Measurements from ENCODE around the gene CRTC1.
A peak's percentile ranks its signal among the peaks of the same experiment; 100 is the strongest.

Gene CRTC1

GRCh38 chr19:18746401-18747325, 63.2 kb downstream of the CRTC1 start:
- ChIA-PET CTCF (interaction anchor here (0.6 to 1.0 kb wide), 2 partner anchors 30 to 159 kb away, joined by 3 read pairs; no protein-coding TSS in a partner anchor), POLR2A (ENCODE audit: low non-redundant PET) (interaction anchor here (0.6 kb wide), 1 partner anchor 74 kb away, joined by 3 read pairs; no protein-coding TSS in a partner anchor)
- 0 out of 2 replicates have a peak overlapping the region, but pooled peaks have one; percentile 3 for H3K27ac ChIP-seq
- TF ChIP-seq CTCF (conservative IDR thresholded peaks at IDR 0.05; ENCODE audit: low read depth): no peak
- no peak for DNase-seq (ENCODE audit: low spot score)

GRCh38 chr19:18749362-18750231, 66.1 kb downstream of the CRTC1 start:
- CTCF ChIA-PET: interaction anchor here (0.7 kb wide), 1 partner anchor 10 kb away, joined by 3 read pairs; no protein-coding TSS in a partner anchor
- TF ChIP-seq CTCF (conservative IDR thresholded peaks at IDR 0.05; ENCODE audit: low read depth): no peak
- no peak for DNase-seq (ENCODE audit: low spot score)
- 0 out of 2 replicates have a peak overlapping the region, but pooled peaks have one; percentile 1 for H3K27ac ChIP-seq
- POLR2A ChIA-PET (ENCODE audit: low non-redundant PET): no interaction called here

- no peak for TF ChIP-seq CTCF (conservative IDR thresholded peaks at IDR 0.05; ENCODE audit: low read depth)
- POLR2A ChIA-PET (ENCODE audit: low non-redundant PET): no interaction called here
- DNase-seq (ENCODE audit: low spot score): no peak
- CTCF ChIA-PET: no interaction called here
- H3K27ac ChIP-seq: 0 out of 2 replicates have a peak overlapping the region, but pooled peaks have one; percentile 1
Measured at GRCh38 chr19:18750295-18750970, 67.0 kb downstream of the CRTC1 start.

- no peak for TF ChIP-seq CTCF (conservative IDR thresholded peaks at IDR 0.05; ENCODE audit: low read depth)
- peak overlapping the region; percentile 16 for H3K27ac ChIP-seq
- ChIA-PET CTCF (no interaction called here), POLR2A (ENCODE audit: low non-redundant PET) (no interaction called here)
- no peak for DNase-seq (ENCODE audit: low spot score)
Measured at GRCh38 chr19:18751571-18751970, 68.1 kb downstream of the CRTC1 start.

- TF ChIP-seq CTCF (conservative IDR thresholded peaks at IDR 0.05; ENCODE audit: low read depth): no peak
- ChIA-PET POLR2A (ENCODE audit: low non-redundant PET) (no interaction called here), CTCF (no interaction called here)
- DNase-seq (ENCODE audit: low spot score): no peak
- no peak overlapping the region for H3K27ac ChIP-seq
Measured at GRCh38 chr19:18754501-18754900, 71.0 kb downstream of the CRTC1 start.

GRCh38 chr19:18756896-18757295, 73.4 kb downstream of the CRTC1 start:
- peak overlapping the region; percentile 92 for H3K27ac ChIP-seq
- POLR2A ChIA-PET (ENCODE audit: low non-redundant PET): interaction anchor here (0.6 kb wide), 1 partner anchor 227 kb away, joined by 4 read pairs; no protein-coding TSS in a partner anchor
- DNase-seq (ENCODE audit: low spot score): peak; percentile 78
- CTCF ChIA-PET: no interaction called here
- no peak for TF ChIP-seq CTCF (conservative IDR thresholded peaks at IDR 0.05; ENCODE audit: low read depth)
